ENCODE measurements around the gene CEMIP. TPM values are rescaled to one million over a fixed set of nuclear protein-coding genes. Genes with fewer than 3 reads are reported as not detected.

The CEMIP gene
- total and polyA plus RNA-seq, 2 of the 8 experiments (the other 6 are each of a cell fraction or from before 2014, with no cell fraction given), result 0.11 to 0.60 TPM

GRCh38 chr15:80856400-80856799 lies 77.2 kb downstream of the CEMIP start (continued):
- TF ChIP-seq BRCA1 (IDR thresholded peaks at IDR 0.05; ENCODE audit: low read depth, low read length), result no peak
- no peak for TF ChIP-seq ATF2 (IDR thresholded peaks at IDR 0.05; ENCODE audit: low read length)
- no peak for TF ChIP-seq ASH2L (IDR thresholded peaks at IDR 0.05; ENCODE audit: low read length)
- TF ChIP-seq POU5F1 (IDR thresholded peaks at IDR 0.05; ENCODE audit: low read depth, low read length), result no peak
- no peak for TF ChIP-seq RNF2 (IDR thresholded peaks at IDR 0.05; ENCODE audit: borderline replicate concordance, low read depth, low read length, missing control alignments, poor library complexity, severe bottlenecking)
- TF ChIP-seq CTBP2 (IDR thresholded peaks at IDR 0.05; ENCODE audit: borderline replicate concordance, insufficient read depth, insufficient read length, low read length), result no peak
- no peak for TF ChIP-seq CEBPB (IDR thresholded peaks at IDR 0.05; ENCODE audit: low read depth, low read length)
- peak; percentile 54 to 77 (median 67) for TF ChIP-seq CTCF (IDR thresholded peaks at IDR 0.05; ENCODE audit: control extremely low read depth in 1 of 3, insufficient read depth in 1 of 3, low read depth in 1 of 3, low read length in 3 of 3)
- TF ChIP-seq KDM4A (IDR thresholded peaks at IDR 0.05; ENCODE audit: low read depth, low read length, severe bottlenecking), result no peak
- TF ChIP-seq YY1 (IDR thresholded peaks at IDR 0.05; ENCODE audit: low read depth, low read length), result no peak
- TF ChIP-seq TEAD4 (IDR thresholded peaks at IDR 0.05; ENCODE audit: low read depth, low read length), result 0 out of 2 replicates have a peak, but pooled peaks have one; percentile 12
- no peak for TF ChIP-seq GTF2F1 (IDR thresholded peaks at IDR 0.05; ENCODE audit: borderline replicate concordance, low read depth, low read length)
- no peak for TF ChIP-seq RBBP5 (IDR thresholded peaks at IDR 0.05; ENCODE audit: borderline replicate concordance, low read depth, low read length)
